HG03135 (cell line): Measurements from ENCODE around the gene ZCCHC7.
"Not testable (repeated sequence)": the region's sequence is repeated elsewhere in the genome, so short reads cannot be mapped to it uniquely, and the experiment has no call there.

Experiments
- ATAC-seq: cut with Tn5 transposase; IDR thresholded peaks from one replicate; pipeline ENCODE4 v1.9.1; 2021; ENCODE audit warnings: mild to moderate bottlenecking, moderate library complexity; ENCODE audit not compliant: unreplicated experiment

Gene ZCCHC7

DNA sequence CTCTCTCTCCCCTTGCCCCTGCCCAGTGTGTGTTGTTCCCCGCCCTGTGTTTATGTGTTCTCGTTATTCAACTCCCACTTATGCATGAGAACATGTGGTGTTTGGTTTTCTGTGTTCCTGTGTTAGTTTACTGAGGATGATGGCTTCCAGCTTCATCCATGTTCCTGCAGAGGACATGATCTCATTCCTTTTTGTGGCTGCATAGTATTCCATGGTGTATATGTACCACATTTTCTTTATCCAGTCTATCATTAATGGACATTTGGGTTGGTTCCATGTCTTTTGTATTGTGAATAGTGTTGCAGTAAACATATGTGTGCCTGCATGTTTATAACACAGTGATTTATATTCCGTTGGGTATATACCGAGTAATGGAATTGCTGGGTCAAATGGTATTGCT lies 83.1 kb downstream of the ZCCHC7 start:
- ATAC-seq = not testable (repeated sequence)

DNA sequence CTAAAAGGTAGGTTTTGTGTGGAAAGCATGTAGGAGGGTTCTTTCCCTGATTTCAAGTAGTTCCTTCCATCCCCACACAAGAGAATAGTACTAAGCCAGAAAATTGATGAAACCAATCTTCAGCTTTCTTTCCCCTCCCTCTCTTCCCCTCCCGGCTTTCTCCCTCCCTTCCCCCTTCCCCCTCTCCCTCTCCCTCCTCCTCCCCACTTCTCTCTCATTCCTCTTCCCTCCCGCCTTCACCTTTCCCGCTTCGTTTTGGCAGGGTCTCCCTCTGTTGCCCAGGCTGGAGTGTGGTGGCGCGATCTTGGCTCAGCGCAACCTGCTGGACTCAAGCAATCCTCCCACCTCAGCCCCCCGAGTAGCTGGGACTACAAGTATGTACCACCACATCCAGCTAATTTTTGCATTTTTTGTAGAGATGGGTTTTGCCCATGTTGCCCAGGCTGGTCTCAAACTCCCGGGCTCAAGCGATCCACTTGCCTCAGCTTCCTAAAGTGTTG lies 85.8 kb downstream of the ZCCHC7 start:
- ATAC-seq = no peak

DNA sequence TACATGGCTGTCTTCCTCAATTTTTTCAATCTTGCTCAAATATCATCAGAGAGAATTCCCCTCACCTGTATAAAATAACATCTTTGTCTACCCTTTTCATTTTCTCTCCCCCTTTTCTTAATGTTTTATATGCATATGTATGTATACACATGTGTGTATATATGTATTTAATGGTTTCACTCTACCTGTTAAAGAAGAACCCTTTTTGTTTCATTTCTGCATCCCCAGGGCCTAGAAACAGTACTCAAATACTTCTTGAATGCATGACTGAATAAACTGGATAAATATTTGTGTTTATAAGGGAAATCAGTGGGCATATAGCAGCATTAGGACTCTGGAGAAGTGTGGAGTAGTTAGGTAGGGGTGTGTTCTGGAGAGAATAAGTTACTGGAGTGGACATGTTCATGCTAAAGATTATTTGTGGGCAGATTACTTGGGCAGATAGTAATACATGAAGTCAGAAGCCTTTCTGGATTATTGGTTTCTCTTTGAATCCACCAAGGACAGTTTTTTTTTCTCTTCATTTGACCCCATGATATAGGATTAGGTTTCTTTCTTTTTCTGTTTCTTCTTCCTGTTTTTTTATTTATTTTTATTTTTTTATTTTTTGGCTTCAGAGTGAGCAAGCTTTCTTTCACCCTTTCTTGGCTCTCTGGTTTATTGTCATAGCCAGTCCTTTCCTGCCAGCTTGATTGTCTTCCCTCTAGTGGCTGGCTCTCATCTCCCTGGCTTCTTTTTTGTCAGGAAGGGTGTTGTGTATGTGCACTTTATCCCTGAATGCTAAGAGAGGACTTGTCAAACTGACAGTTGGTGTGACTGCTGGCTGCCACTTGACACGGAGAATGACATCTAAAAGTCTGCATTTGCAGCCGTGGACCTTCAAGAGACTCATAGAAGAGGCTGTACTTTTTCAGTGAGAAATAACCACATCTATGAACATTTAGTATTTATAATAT lies 89.3 kb downstream of the ZCCHC7 start:
- ATAC-seq = no peak

DNA sequence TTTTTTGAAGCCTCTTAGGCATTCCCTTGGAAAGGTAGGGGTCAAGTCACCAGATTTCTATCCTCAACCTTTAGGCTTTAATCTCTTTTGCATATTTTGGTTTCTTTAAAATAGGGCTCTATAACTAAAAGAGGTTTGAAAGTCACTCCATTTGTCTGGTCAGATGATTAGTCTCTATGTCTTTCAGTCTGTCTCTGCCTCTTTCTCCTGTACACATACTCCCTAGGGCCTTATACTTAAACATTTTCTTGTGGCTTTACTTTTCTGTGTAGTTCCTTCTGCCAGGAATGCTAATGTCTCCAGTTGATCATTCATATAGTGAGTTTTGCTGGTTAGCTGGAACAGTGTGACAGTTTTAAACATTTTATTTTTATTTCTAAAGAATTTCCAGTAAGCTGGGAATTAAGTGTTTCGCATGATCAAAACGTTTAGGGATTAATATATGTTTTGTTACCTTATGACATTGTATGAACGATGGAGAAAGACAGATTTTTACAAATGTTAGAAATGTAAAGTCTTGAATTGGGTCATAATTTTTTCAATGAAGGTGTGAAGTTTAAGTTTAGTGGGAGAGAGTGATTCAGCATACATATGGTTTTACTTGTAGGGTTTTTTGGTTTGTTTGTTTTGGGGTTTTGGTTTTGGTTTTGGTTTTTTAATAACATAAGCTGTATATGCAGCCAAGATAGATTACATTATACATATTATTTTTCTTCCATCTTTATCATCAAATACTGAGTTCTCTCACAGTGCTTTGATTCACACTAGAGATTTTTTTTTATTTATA lies 90.6 kb downstream of the ZCCHC7 start:
- no peak for ATAC-seq

DNA sequence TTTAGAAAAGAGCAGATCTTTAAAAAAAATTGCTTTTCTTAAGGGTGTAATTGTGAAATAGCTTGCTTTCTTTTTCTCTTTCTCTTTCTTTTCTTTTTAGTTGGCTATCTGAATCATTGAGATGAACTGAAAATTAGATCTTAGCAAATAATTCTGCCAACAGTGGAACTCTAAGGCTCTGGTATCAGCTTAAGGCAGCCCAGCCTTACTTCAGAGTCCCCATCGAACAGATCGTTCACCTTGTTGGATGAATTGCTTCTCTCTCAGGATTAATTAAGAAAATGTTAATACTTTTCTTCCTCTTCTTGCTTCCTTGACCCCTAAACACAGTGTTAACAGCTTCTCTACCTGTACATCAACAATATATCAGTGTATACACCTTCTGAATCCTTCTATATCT lies 92.1 kb downstream of the ZCCHC7 start:
- no peak for ATAC-seq

DNA sequence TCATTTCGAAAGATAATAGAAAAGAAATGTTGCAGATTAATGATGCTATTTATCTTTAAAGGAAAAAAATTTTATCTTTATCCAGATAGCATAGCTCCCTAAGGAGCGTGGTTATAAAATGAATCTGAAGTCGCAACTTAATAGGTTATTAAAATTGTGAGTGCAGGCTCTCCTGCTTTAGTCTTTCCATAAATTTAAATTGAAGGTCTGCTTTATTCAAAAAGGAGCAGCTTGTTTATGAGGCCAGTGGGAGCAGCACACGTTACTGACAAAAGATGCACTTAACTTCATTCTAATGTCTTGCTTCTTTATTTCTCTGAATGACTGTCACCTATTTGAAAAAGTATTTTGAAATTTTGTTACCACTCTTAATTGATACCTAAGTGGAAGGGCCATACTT lies 95.0 kb downstream of the ZCCHC7 start:
- ATAC-seq = no peak

DNA sequence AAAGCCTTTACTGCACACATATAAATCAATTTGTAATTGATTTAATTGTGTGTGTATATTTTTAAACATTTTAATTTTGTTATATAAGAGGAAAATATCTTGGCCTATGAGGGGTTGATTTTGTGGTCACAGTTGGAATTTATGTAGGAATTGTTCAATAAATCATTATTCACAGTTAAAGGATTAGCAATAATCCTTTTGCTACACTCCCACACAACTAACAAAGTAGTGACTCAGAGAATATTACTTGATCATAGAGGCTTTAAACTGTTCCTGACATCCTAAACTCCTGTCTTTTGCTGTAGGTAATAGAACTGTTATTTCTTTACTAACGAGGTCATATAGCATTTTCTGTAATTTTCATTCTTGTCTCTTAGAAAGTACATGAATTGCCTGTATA lies 95.5 kb downstream of the ZCCHC7 start:
- ATAC-seq = no peak

DNA sequence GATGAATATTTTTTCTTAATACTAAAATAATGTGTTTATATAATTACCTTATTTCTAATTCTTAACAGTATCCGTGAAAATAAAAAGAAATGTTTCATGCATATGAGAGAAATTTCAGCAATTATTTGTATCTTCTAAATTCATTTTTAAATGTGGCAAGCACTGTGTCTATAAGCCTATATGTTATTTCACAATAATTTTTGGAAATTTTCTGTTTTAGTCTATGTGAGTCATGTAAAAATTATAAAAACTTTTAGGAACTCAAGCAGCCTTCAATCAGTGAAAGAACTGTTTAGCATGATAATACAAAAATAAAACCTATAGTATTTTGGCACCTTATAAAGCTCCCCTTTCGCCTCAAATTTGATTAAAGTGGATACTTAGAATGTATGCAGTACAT lies 96.8 kb downstream of the ZCCHC7 start:
- no peak for ATAC-seq

DNA sequence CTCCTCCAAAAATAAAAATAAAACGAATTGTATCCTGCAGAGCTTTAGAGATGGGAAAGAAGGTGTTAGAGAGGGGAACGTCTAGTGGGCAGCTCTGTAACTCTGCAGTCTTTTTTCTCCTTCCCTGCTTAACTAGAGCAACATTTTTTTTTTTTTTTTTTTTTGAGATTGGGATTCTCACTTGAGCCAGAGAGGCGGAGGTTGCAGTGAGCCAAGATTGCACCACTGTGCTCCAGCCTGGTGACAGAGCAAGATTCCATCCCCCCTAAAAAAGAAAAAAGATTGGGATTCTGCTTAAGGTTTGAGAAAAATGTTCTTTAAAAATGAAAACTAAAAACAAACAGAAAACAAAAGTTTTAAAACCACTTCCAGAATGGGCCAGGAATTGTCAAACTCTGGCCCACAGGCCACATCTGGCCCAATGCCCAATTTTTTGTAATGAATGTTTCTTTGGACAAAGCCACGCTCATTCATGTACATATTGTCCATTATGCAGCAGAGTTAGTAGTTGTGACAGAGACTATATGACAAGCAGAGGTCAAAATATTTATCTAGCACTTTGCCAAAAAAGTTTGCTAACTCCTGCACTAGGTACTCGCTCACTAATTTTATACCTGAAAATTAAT lies 98.5 kb downstream of the ZCCHC7 start:
- no peak for ATAC-seq

DNA sequence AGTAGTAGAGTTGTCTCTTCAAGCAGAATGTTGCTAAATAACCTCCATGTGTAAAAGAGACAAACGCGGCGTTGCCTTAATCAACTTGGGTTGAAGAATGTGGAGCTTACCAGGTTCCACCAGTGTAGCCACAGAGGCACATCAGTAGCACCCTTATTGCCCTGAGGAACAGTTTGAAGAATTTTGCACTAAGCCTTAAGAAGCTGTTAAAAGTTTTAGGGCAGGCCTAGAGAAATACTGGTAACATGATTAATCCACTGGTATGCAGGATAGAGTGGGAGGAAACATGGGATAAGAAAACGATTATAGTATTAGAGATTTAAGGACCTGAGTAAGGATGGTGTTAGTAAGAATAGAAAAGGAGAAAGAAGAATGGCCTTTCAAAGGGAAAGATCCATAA lies 100.6 kb downstream of the ZCCHC7 start:
- ATAC-seq = no peak

DNA sequence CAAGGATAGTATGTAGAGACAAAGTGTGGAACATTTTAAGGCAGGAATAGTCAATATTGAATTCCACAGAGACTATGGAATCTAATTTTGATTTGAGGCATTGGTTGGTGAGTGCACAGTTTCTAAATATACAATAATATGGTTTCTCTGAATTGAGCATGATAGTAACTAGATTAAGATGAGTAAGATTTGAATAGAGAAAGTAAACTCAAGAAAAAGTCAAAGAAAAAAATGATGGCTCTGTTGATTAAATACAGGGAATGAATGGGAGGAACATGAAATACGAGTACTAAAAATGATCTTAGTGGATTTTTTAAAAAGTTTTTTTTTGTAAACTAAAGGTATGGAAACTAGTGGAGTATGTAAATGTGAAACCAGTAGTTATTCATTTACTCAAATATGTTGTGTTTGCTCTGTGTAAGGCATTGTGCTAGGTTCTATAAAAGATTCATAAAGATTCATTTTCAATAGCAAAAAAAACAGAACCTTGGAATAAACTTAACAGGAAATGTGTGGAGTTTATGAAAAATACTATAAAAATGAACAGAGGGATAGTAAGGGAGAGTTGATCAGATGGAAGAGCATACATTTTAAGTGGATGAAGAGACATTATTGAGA lies 101.2 kb downstream of the ZCCHC7 start:
- ATAC-seq = no peak

DNA sequence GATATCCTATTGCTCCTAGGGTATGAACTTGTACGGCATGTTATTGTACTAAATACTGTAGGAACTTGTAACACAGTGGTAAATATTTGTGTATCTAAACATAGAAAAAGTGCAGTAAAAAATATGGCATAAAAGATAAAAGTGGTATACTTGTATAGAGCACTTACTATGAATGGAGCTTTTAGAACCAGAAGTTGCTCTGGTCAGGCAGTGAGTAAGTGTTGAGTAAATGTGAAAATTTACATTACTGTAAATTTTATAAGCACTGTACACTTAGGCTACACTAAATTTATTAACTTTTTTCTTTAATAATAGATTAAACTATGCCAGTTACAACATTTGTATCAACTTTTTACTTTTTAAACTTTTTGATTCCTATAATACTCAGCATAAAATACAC lies 109.1 kb downstream of the ZCCHC7 start:
- ATAC-seq = no peak

DNA sequence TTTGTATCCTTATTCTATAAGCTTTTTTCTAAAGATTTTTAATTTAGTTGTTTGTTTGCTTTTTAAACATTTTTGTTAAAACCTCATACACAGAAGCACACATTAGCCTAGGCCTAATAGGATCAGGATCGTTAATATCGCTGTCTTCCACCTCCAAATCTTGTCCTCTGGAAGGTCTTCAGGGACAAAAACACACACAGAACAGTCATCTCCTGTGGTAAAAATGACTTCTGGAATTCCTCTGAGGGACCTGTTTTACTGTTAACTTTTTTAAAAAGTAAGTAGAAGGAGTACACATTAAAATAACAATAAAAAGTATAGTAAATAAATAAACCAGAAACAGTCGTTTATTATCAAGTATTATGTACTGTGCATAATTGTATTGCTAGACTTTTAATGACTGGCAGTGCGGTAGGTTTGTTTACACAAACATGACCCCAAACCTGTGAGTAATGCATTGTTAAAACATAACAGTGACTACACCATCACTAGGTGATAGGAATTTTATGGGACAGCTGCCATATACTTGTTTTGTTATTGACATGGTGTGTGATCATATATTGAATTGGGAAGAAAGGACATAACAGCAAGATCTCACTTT lies 109.6 kb downstream of the ZCCHC7 start:
- ATAC-seq = no peak

DNA sequence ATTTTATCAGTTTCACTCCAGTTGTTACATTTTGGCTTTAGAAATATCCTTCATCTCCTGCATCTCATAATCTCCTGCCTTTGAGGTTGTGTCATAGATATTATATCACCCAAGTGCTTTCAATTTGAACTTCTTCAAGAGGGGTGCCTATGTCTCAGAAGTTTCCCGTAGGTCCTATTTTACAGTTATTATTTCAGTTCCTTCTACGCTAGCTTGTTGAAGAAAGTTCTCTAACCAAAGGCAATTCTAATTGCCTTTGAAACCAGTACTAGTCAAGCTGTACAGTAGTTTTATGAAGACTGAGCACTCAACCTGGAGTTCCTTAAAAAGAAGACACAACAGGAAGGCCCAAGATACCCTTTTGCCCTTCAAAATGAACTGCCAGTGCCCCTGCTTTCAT lies 116.4 kb downstream of the ZCCHC7 start:
- no peak for ATAC-seq

DNA sequence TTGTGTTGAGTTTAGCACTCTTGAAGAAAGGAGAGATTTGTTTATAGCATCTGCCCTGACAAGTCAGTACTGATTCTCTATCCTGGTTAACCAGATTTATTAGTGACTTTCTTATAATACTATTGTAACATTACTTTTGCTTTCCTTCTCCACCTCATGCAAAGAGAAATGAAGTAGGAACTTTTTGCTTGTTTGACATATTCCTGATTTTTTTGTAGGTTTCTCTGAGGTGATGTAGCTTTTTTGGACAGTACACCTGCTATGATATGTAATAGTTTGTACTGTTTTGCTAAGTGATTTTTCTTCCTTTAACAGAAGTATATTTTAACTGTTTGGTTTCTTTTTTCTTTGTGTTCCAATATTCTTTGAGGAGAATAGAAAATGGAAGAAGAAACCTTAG lies 117.7 kb downstream of the ZCCHC7 start:
- no peak for ATAC-seq

DNA sequence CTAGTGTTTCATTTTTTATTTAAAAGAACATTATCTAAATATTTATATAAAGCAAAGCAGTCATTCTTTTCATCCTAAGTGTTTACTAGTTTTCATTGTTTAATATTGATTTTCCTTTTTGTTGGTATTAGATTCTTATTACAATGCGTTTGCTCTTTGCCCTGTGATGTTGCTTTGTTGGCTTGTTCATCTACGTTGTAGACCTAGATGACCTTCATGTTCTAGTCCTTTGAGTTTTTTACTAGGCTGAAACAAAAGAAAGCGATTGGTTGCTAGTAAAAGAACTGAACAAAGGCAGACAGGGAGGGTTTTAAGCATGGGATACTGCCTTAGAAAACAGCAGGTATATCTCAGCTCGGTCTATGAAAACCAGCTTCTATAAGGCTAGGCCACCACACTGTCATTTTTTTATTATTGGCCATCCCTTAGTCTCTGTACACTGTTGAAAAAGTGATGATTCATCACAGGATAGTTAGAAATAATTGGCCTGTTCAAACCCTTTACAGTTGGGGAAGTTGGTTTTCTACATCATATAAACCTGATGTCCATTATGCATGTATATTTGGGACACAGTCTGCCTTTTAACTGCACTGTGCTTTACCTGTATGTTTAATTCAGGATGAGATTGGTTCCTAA lies 119.0 kb downstream of the ZCCHC7 start:
- no peak for ATAC-seq

DNA sequence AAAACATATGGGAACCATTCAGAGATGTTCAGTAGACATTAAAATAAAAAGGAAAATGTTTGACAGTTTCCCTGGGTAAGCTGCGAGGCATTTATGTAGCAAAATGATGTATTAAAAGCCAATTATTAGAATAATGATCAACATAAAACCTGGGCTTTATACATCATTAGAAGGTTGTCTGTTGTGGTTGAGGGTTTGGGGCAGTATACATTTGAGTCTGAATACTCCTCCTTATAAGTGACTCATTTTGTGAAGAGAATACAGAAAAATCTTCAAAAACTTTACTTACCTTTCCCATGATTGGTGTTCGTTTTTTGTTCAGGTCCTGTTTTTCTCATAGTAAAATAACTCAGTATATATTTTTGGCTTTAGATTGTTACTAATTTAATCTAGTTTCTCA lies 119.5 kb downstream of the ZCCHC7 start:
- no peak for ATAC-seq

DNA sequence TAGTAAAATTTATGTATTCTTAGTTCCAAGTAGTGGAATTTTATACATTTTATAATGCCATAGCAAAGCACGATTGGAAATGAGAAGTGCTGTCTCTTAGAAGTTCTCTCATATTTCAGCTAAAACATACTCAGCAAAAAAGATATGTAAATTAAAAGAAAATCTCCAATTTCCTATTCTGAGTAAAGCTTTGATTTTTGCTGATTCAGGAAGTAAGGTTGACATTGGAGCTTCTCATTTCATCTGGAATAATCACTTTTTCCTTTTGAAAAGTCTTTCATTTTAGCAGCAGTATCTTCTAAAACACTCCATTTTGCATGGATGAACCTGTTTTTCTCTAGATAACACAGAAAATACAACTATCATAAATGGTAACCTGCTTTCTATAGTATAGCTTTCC lies 121.0 kb downstream of the ZCCHC7 start:
- no peak for ATAC-seq

DNA sequence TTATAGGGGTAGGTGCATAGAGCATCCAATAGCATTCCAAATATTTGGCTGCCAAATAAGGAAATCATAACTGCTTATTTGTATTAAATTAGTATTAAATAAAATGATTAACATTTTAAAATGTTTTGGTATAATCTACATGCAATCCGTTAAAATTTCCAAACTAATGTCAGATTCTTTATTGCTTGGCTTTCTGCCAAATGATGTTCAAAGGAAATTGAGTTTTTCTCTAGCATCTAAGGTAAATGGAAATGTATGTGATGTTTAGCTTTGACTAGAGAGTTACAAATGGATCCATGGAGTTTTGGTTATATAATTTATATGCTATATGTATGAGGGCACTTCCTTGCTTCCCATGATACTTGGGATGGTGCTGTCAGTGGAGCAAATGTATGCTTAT lies 121.7 kb downstream of the ZCCHC7 start:
- no peak for ATAC-seq
